ENCODE results near the gene OXSM.

The OXSM gene

DNA sequence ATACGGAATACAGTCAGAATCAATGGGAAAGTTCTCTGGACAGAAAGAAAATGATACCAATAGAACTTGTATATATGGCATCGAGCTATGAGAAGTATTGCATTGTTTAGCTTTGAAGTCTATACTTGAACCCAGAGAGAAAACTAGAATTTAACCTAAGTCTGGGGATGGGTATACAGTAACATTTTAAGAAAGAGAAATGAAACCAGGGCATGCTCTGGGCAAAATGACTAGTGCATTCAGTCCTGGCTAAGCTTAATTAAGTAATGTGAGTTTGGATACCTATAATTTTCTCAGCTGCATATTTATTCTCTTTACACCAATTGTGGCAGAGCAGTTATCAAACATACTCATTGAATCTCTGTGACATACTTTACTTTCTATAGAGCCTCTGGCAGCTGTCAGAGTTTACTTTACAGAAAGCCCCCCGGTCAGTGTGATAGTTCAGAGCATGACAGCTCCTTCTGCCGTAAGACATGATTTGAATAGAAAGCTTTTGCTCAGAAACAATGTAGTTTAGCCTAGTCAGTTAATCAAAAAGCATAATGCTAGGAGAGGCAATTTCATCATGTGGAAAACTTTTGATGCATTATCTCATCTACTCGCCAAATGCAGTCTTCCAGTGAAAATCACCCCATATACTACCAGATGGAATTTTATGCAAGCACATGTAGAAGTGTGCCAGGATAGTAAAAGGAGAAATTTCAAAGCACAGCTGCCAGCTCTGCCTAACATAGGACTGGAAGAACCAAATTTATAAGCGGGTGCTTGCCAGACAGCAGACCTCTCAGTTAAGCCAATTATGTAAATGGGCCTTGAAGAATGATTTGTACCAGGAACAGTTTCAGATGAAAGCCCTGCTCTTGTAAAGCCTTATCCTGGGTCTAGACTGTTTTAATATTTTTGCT lies 40.7 kb downstream of the OXSM start:
- H3K4me3 ChIP-seq (ENCODE audit: low read depth, low read length), result no peak overlapping the region
- TF ChIP-seq, protein P1, sequence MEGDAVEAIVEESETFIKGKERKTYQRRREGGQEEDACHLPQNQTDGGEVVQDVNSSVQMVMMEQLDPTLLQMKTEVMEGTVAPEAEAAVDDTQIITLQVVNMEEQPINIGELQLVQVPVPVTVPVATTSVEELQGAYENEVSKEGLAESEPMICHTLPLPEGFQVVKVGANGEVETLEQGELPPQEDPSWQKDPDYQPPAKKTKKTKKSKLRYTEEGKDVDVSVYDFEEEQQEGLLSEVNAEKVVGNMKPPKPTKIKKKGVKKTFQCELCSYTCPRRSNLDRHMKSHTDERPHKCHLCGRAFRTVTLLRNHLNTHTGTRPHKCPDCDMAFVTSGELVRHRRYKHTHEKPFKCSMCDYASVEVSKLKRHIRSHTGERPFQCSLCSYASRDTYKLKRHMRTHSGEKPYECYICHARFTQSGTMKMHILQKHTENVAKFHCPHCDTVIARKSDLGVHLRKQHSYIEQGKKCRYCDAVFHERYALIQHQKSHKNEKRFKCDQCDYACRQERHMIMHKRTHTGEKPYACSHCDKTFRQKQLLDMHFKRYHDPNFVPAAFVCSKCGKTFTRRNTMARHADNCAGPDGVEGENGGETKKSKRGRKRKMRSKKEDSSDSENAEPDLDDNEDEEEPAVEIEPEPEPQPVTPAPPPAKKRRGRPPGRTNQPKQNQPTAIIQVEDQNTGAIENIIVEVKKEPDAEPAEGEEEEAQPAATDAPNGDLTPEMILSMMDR (IDR thresholded peaks at IDR 0.05; ENCODE audit: low read depth, low read length, missing control alignments), result no peak
- DNase-seq (ENCODE audit: low read depth), result no peak
- in situ Hi-C loops (cut with HindIII; ENCODE audit: low sequenced_read_pairs), result no loop called here

DNA sequence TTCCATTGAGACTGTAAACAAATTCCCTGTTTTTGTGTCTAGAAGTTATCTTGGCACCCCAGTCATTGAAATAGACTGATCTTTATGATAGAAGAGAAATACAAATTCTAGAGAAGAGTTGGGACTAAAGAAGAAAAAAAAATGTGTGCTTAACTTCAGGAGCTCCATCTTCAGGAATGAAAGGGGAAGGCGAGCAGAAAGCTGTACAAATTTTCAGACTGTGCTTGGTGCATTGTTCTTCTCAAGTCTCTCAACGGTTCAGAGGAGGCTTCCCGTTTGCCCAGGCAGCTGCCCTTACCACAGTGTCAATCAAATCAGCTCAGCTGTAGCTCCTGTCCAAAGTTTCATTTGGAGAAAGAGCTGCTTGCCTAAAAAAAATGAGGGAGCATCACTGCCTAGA lies 41.7 kb downstream of the OXSM start:
- TF ChIP-seq, protein P1 (IDR thresholded peaks at IDR 0.05; ENCODE audit: low read depth, low read length, missing control alignments), result peak; percentile 61
- no peak overlapping the region for H3K4me3 ChIP-seq (ENCODE audit: low read depth, low read length)
- in situ Hi-C loops (cut with HindIII; ENCODE audit: low sequenced_read_pairs), result no loop called here
- peak; percentile 28 for DNase-seq (ENCODE audit: low read depth)

DNA sequence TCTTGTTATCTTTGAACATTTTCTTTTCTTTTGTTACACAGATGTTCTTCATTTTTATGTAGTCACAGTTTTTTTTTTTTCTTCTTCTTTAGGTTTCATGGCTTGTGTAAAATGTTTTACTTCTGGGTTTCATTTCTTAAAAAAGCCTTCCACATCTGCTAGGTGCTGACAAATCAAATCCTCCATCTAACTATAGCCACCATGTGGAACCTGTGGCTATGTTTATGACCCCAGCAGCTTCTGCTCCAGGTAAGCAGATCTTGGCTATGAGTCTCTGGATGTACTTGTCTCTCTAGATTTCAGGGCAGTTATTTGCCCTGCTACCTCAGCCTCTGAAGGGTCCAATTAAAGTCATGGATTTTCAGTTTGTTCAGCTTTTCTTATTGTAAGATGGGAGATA lies 44.5 kb downstream of the OXSM start:
- no peak for DNase-seq (ENCODE audit: low read depth)
- in situ Hi-C loops (cut with HindIII; ENCODE audit: low sequenced_read_pairs), result no loop called here
- TF ChIP-seq, protein P1 (IDR thresholded peaks at IDR 0.05; ENCODE audit: low read depth, low read length, missing control alignments), result no peak
- no peak overlapping the region for H3K4me3 ChIP-seq (ENCODE audit: low read depth, low read length)

DNA sequence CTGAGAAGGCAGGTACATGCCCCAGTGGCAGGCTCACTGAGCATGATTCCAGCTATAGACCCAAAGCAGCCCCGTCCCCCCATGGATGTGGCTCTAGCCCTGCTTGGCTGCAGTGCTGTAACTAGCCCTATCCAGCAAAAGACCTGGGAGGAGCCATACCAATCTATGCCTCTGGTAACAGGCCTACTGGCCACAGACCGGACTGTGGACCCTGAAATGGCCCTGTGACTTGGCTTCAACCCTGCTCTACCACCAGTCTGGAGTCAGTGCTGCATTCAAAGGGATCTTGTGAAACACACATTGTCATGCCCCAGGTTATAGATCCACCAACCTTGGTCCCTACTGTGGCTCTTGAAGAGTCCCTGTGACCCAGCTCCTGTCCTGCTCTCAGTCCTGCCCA lies 46.7 kb downstream of the OXSM start:
- no peak for DNase-seq (ENCODE audit: low read depth)
- in situ Hi-C loops (cut with HindIII; ENCODE audit: low sequenced_read_pairs), result no loop called here
- TF ChIP-seq, protein P1 (IDR thresholded peaks at IDR 0.05; ENCODE audit: low read depth, low read length, missing control alignments), result no peak
- H3K4me3 ChIP-seq (ENCODE audit: low read depth, low read length), result no peak overlapping the region

DNA sequence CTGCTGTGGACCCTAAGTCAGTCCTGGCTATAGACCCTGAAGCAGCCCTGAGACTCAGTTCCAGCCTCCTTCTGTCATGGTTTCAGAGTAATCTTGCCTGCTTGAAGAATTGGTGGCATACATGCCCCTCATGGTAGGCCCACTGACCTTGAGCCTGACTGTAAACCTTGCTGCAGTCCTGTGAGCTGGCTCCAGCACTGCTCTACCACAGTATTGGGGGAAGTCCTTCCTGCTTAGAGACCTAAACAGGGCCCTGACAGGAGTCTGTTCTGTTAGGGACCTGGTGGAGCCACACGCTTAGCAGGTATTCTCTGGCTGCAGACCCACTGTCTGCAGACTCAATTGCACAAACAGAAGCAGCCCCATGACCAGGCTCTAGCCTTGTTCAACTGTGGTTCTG lies 47.1 kb downstream of the OXSM start:
- no peak for DNase-seq (ENCODE audit: low read depth)
- in situ Hi-C loops (cut with HindIII; ENCODE audit: low sequenced_read_pairs), result no loop called here
- no peak overlapping the region for H3K4me3 ChIP-seq (ENCODE audit: low read depth, low read length)
- TF ChIP-seq, protein P1 (IDR thresholded peaks at IDR 0.05; ENCODE audit: low read depth, low read length, missing control alignments), result no peak

DNA sequence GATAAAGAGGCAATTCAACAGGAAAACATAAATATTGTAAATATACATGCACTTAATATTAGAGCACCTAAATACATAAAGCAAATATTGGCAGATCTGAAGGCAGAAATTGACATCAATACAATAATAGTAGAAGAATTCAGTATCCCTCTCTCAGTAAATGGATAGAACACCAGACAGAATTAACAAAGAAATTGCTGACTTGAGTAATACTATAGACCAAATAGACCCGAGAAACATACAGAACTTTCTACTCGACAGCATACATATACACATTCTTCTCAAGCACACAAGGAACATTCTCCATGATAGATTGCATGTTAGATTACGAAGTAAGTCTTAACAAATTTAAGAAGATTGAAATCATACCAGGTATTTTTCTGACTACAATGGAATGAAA lies 50.2 kb downstream of the OXSM start:
- no peak overlapping the region for H3K4me3 ChIP-seq (ENCODE audit: low read depth, low read length)
- TF ChIP-seq, protein P1 (IDR thresholded peaks at IDR 0.05; ENCODE audit: low read depth, low read length, missing control alignments), result no peak
- DNase-seq (ENCODE audit: low read depth), result no peak
- in situ Hi-C loops (cut with HindIII; ENCODE audit: low sequenced_read_pairs), result no loop called here
